ENCODE measurements around the gene FAM216A.
A peak's percentile ranks its signal among the peaks of the same experiment; 100 is the strongest.
"Not testable (repeated sequence)": the region's sequence is repeated elsewhere in the genome, so short reads cannot be mapped to it uniquely, and the experiment has no call there.

Gene FAM216A, protein sequence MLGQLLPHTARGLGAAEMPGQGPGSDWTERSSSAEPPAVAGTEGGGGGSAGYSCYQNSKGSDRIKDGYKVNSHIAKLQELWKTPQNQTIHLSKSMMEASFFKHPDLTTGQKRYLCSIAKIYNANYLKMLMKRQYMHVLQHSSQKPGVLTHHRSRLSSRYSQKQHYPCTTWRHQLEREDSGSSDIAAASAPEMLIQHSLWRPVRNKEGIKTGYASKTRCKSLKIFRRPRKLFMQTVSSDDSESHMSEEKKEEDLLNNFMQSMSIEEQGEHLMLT

GRCh38 chr12:110468214-110469048 lies at the start of gene FAM216A, which contains the start of gene GPN3:
Gene FAM216A (plus strand): TSS chr12:110468845. CDS start chr12:110468876, 31 bp downstream.
Gene GPN3 (minus strand): TSS chr12:110468257. CDS start chr12:110468203, 54 bp downstream.
- DNase-seq: peak; percentile 99

GRCh38 chr12:110420644-110421043 lies 48.0 kb upstream of the FAM216A start:
- DNase-seq: not testable (repeated sequence)

GRCh38 chr12:110421159-110421661 lies 47.4 kb upstream of the FAM216A start:
- DNase-seq: peak; percentile 56

DNA sequence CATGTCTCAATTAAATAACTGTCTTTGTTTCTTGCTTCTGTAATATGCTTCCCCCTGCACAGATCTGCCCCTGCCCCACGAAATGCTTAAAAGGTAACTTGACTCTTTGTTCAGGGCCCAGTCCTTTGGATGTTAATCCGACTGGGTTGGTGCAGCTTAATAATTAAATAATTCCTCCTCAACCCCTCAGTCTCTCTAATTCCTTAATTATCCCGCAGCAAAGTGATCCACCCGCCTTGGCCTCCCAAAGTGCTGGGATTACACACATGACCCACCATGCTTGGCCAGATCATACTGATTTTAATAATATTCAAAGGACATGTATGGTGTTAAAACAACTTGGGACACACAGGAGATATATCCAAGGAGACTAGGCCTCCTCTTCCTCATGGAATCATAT lies 46.9 kb upstream of the FAM216A start:
- DNase-seq: no peak

DNA sequence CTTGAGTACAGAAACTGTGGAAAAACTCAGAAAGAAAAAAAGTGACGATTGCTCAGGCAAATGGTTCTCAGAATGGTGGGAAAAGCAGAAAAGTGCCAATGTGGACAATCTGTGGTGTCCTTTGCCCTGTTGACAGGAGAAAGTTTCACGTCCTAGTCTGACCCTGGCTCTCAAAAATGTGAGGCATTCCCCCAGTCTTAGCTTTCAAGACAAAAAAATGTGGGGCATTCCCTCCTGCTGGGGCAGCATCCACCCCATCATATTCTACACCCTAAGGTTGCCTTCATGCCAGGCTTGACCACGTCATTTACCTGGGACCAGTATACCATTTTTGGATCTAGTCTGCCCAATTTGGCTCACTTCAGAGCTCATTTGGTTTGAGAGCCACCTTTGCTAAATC lies 44.4 kb upstream of the FAM216A start:
- no peak for DNase-seq

DNA sequence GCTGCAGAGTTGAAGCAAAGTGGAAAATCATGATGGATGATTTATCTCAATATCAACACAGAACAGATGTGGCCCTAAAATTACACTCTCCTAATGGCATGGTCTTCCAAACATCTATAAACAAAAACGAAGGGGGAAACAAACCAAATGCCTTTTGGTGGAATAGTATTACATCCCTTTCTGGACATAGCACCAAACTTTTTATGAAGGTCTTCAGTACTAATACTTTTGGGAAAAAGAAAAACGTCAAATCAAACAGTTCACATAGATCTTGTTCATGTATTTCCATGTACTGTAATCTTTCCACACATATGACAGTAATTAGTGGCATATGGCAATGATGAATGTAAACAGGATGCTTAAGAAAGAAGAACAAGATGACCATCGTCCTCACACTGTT lies 42.2 kb upstream of the FAM216A start:
- DNase-seq: no peak

- DNase-seq: not testable (repeated sequence)
Observed at GRCh38 chr12:110429676-110430075, 39.0 kb upstream of the FAM216A start.

- no peak for DNase-seq
Observed at GRCh38 chr12:110431957-110432587, 36.6 kb upstream of the FAM216A start.

- DNase-seq: no peak
Observed at GRCh38 chr12:110436231-110436630, 32.4 kb upstream of the FAM216A start.

GRCh38 chr12:110444455-110444854 lies 24.2 kb upstream of the FAM216A start:
- no peak for DNase-seq

DNA sequence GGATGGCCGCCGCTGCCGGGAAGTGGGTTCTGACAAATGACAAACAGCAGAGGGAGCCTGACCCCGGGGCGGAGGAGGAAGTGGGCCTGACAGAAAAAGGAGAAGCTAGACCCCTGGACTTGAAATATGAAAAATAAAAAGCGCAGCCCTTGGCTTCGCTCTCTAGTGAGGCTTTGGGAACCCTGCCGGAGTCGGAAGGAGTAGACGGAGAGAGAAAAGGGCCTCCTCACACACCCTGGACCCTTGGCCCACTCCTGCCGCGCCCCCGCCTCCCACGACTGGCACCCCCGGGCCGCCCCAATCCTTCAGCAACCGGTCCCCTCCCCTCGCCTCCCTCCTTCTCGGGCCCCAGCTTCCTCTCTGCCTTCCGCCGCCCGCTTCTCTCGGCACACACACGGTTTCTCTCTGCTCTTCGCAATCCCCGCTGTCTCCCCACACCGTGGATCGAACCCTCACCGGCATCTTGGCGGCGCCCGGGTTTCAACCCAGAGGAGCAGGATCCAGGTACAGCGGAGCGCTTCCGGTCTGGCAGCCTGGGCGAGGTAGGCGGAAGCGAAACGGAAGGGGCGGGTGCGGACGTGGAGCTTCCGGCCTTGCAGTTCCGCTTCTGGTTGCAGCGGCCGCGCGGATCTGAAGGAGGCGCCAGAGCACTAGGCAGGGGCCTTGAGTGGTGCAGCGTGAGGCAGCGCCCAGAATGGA lies 18.7 kb upstream of the FAM216A start, which contains the start of gene ARPC3:
Gene ARPC3 (minus strand): TSS at position 539 of the 699 bp plus-strand sequence. CDS start 77 bp downstream, at position 462.
- peak; percentile 99 for DNase-seq

GRCh38 chr12:110451263-110451662 lies 17.4 kb upstream of the FAM216A start:
- DNase-seq: no peak

GRCh38 chr12:110453569-110454296 lies 14.9 kb upstream of the FAM216A start:
- DNase-seq: no peak

- DNase-seq: no peak
Observed at GRCh38 chr12:110458756-110459155, 9.9 kb upstream of the FAM216A start.

DNA sequence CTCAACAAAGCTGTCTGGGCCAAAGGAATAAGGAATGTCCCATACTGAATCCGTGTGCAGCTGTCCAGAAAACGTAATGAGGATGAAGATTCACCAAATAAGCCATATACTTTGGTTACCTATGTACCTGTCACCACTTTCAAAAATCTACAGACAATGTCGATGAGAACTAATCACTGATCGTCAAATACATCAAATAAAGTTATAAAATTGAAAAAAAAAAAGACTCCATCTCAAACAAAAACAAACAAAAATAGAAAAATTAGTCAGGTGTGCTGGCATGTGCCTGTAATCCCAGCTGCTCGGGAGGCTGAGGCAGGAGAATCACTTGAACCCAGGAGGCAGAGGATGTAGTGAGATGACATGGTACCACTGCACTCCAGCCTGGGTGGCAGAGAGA lies 7.5 kb upstream of the FAM216A start:
- DNase-seq: not testable (repeated sequence)

DNA sequence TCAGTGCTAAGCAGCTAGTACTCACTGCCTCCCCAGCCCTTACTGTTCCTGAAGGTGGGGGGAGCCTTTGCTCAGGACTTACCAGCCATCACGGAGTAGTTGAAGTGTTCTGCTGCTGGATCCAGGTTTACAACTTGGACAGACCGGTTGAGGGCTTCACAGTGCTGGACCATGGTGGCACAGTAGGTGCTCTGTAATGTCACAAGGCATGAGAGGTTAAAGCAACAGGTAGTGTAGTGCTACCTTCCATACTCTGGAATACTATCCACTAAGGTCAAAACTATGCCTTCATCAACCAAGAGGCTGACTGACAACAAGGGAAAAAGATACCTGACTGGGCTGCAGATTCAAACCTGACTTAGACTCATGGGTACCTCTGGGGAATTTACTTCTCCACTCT lies 3.6 kb upstream of the FAM216A start:
- DNase-seq: no peak

DNA sequence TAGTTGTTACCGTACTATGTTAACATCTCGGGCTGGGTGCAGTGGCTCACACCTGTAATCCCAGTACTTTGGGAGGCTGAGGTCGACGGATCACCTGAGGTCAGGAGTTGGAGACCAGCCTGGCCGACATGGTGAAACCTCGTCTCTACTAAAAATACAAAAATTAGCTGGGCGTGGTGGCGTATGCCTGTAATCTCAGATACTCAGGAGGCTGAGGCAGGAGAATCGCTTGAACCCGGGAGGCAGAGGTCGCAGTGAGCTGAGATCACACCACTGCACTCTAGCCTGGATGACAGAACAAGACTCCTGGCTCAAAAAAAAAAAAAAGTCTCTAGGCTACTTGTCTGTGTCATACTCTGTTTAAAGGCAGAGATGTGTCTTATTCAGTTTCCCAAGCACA lies 2.9 kb upstream of the FAM216A start:
- not testable (repeated sequence) for DNase-seq

- DNase-seq: no peak
Observed at GRCh38 chr12:110466791-110467190, 1.9 kb upstream of the FAM216A start.

DNA sequence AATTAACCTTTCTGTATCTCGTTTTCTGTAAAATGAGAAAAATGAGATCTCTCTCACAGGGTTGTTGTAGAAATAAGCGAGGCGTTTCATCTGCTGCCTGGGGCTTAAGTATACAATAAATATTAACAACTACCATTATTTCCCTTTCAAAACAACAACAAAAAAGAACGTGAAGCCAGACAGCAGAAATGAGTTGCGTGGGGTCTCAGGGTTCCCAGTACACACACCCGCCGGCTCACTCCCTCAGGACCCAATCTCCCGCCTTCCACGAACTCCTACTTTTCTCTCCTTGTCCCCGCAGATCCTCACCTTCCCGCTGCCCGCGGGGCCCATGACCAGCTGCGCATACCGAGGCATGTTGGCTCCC lies 815 bp upstream of the FAM216A start:
- DNase-seq: no peak

GRCh38 chr12:110475426-110475825 lies 6.8 kb downstream of the FAM216A start:
- DNase-seq: no peak

DNA sequence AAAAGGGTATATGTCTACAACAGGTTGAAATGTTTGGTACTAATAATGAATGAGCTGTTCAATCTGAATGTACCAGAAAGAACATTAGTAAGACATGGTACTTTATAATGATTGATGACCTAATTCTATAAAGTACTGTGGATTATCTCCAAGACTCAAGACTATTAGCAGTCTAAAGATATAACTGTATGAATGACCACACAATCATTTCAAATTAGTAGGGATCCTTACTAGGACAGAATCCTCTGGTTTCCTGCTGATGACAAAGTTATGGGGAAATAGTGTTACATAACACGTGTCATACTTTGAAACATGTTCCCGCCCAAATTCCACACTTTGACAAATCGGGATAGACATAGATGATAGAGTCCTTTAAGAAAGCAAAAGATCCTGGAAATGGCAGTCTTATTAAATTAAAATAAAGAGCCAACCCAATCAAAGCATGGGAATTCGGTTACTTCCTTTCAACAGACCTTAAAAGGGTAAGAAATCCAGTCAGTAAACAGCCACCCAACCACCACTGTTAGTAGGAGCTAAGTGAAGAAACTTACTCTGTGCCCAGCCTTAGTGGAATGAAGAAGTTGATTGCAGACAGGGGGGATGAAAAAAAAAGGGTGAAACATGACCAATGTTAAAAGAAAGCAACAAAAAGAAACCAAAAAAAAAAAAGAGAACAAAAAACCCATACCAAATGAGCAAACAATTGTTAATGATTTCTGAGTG lies 30.5 kb downstream of the FAM216A start:
- DNase-seq: peak; percentile 63

Measured in hematopoietic multipotent progenitor cell treated with erythropoietin and hydrocortisone succinate and interleukin-3 and kit ligand, for 4 days (in vitro differentiated cells).